ENCODE data around the gene OR11H12. TPM values are rescaled to one million over a fixed set of nuclear protein-coding genes. Genes with fewer than 3 reads are reported as not detected.
"Not testable (repeated sequence)": the region's sequence is repeated elsewhere in the genome, so short reads cannot be mapped to it uniquely, and the experiment has no call there.

The OR11H12 gene
- not detected for total RNA-seq

GRCh38 chr14:18600817-18601216, at the start of gene OR11H12:
Gene OR11H12 (plus strand): TSS chr14:18601117. CDS start chr14:18601117, 0 bp downstream.
- not testable (repeated sequence) for H3K4me3 Mint-ChIP-seq, H3K27ac Mint-ChIP-seq, DNase-seq

GRCh38 chr14:18582908-18583307, 18.0 kb upstream of the OR11H12 start:
- DNase-seq; H3K36me3 Mint-ChIP-seq (ENCODE audit: low read depth); H3K4me1 Mint-ChIP-seq (ENCODE audit: low read depth); H3K9me3 Mint-ChIP-seq; CTCF ChIA-PET; intact Hi-C loops (cut with micrococcal nuclease); H3K27me3 Mint-ChIP-seq (ENCODE audit: low read depth); H3K27ac Mint-ChIP-seq; H3K4me3 Mint-ChIP-seq: not testable (repeated sequence)

More at GRCh38 chr14:18600817-18601216, at the start of gene OR11H12:
- intact Hi-C loops (cut with micrococcal nuclease); CTCF ChIA-PET; H3K4me1 Mint-ChIP-seq (ENCODE audit: low read depth); H3K36me3 Mint-ChIP-seq (ENCODE audit: low read depth); H3K27me3 Mint-ChIP-seq (ENCODE audit: low read depth); H3K9me3 Mint-ChIP-seq: not testable (repeated sequence)

- H3K4me3 Mint-ChIP-seq; H3K27ac Mint-ChIP-seq; CTCF ChIA-PET; DNase-seq; H3K9me3 Mint-ChIP-seq; H3K36me3 Mint-ChIP-seq (ENCODE audit: low read depth); intact Hi-C loops (cut with micrococcal nuclease); H3K27me3 Mint-ChIP-seq (ENCODE audit: low read depth); H3K4me1 Mint-ChIP-seq (ENCODE audit: low read depth): not testable (repeated sequence)
Measured at GRCh38 chr14:18626610-18627213, 25.8 kb downstream of the OR11H12 start.

- H3K9me3 Mint-ChIP-seq; CTCF ChIA-PET; H3K4me1 Mint-ChIP-seq (ENCODE audit: low read depth); H3K36me3 Mint-ChIP-seq (ENCODE audit: low read depth); intact Hi-C loops (cut with micrococcal nuclease); H3K4me3 Mint-ChIP-seq; DNase-seq; H3K27me3 Mint-ChIP-seq (ENCODE audit: low read depth); H3K27ac Mint-ChIP-seq: not testable (repeated sequence)
Measured at GRCh38 chr14:18636066-18636465, 35.1 kb downstream of the OR11H12 start.

GRCh38 chr14:18638032-18638431, 37.1 kb downstream of the OR11H12 start:
- H3K36me3 Mint-ChIP-seq (ENCODE audit: low read depth); DNase-seq; H3K27ac Mint-ChIP-seq; H3K27me3 Mint-ChIP-seq (ENCODE audit: low read depth); H3K9me3 Mint-ChIP-seq; H3K4me1 Mint-ChIP-seq (ENCODE audit: low read depth); intact Hi-C loops (cut with micrococcal nuclease); CTCF ChIA-PET; H3K4me3 Mint-ChIP-seq: not testable (repeated sequence)

GRCh38 chr14:18638785-18639184, 37.9 kb downstream of the OR11H12 start:
- H3K9me3 Mint-ChIP-seq; H3K4me3 Mint-ChIP-seq; intact Hi-C loops (cut with micrococcal nuclease); DNase-seq; H3K27me3 Mint-ChIP-seq (ENCODE audit: low read depth); H3K27ac Mint-ChIP-seq; H3K4me1 Mint-ChIP-seq (ENCODE audit: low read depth); CTCF ChIA-PET; H3K36me3 Mint-ChIP-seq (ENCODE audit: low read depth): not testable (repeated sequence)

- CTCF ChIA-PET; H3K27me3 Mint-ChIP-seq (ENCODE audit: low read depth); H3K4me1 Mint-ChIP-seq (ENCODE audit: low read depth); H3K9me3 Mint-ChIP-seq; H3K4me3 Mint-ChIP-seq; DNase-seq; H3K27ac Mint-ChIP-seq; H3K36me3 Mint-ChIP-seq (ENCODE audit: low read depth); intact Hi-C loops (cut with micrococcal nuclease): not testable (repeated sequence)
Measured at GRCh38 chr14:18646075-18646730, 45.3 kb downstream of the OR11H12 start.

Measured in activated naive CD4-positive, alpha-beta T cell treated with anti-CD3 and anti-CD28 coated beads for 36 hours (primary cell).